Measurements from ENCODE around the gene TMEM161B. TPM values are rescaled to one million over a fixed set of nuclear protein-coding genes. Genes with fewer than 3 reads are reported as not detected.
"Not testable (repeated sequence)": the region's sequence is repeated elsewhere in the genome, so short reads cannot be mapped to it uniquely, and the experiment has no call there.

Gene TMEM161B
- total RNA-seq, 1 experiment from 2014 or later, result 13.0 TPM

- no peak for DNase-seq (ENCODE audit: low read depth)
These were observed 18.6 kb downstream of the TMEM161B start for GRCh38 chr5:88250010-88250409.

- DNase-seq (ENCODE audit: low read depth), result no peak
These were observed 19.7 kb downstream of the TMEM161B start for GRCh38 chr5:88248743-88249540.

- DNase-seq (ENCODE audit: low read depth), result no peak
These were observed 20.6 kb downstream of the TMEM161B start for GRCh38 chr5:88248094-88248493.

GRCh38 chr5:88245893-88246244 is 22.8 kb downstream of the TMEM161B start:
- DNase-seq (ENCODE audit: low read depth), result no peak

- DNase-seq (ENCODE audit: low read depth), result no peak
These were observed 23.3 kb downstream of the TMEM161B start for GRCh38 chr5:88245241-88245892.

- no peak for DNase-seq (ENCODE audit: low read depth)
These were observed 24.0 kb downstream of the TMEM161B start for GRCh38 chr5:88244686-88245085.

GRCh38 chr5:88243493-88243892 is 25.2 kb downstream of the TMEM161B start:
- DNase-seq (ENCODE audit: low read depth), result not testable (repeated sequence)

- DNase-seq (ENCODE audit: low read depth), result no peak
These were observed 29.9 kb downstream of the TMEM161B start for GRCh38 chr5:88238732-88239131.

GRCh38 chr5:88236866-88237642 is 31.6 kb downstream of the TMEM161B start:
- peak; percentile 54 for DNase-seq (ENCODE audit: low read depth)

GRCh38 chr5:88235828-88236227 is 32.8 kb downstream of the TMEM161B start:
- no peak for DNase-seq (ENCODE audit: low read depth)

GRCh38 chr5:88235346-88235745 is 33.3 kb downstream of the TMEM161B start:
- no peak for DNase-seq (ENCODE audit: low read depth)

GRCh38 chr5:88230546-88231066 is 38.0 kb downstream of the TMEM161B start:
- no peak for DNase-seq (ENCODE audit: low read depth)

GRCh38 chr5:88226881-88227450 is 41.7 kb downstream of the TMEM161B start:
- no peak for DNase-seq (ENCODE audit: low read depth)

GRCh38 chr5:88214655-88215054 is 54.0 kb downstream of the TMEM161B start:
- DNase-seq (ENCODE audit: low read depth), result no peak

GRCh38 chr5:88207575-88207974 is 61.1 kb downstream of the TMEM161B start:
- no peak for DNase-seq (ENCODE audit: low read depth)

GRCh38 chr5:88203981-88204750 is 64.5 kb downstream of the TMEM161B start:
- DNase-seq (ENCODE audit: low read depth), result no peak

- DNase-seq (ENCODE audit: low read depth), result no peak
These were observed 73.0 kb downstream of the TMEM161B start for GRCh38 chr5:88195636-88196035.

- no peak for DNase-seq (ENCODE audit: low read depth)
These were observed 74.7 kb downstream of the TMEM161B start for GRCh38 chr5:88193896-88194295.

GRCh38 chr5:88190106-88190834 is 78.4 kb downstream of the TMEM161B start:
- no peak for DNase-seq (ENCODE audit: low read depth)

GRCh38 chr5:88189484-88189883 is 79.2 kb downstream of the TMEM161B start:
- DNase-seq (ENCODE audit: low read depth), result not testable (repeated sequence)

All from HT1080 (cell line).